HCT116 (cell line): ENCODE data around the gene GALNT2. TPM values are rescaled to one million over a fixed set of nuclear protein-coding genes. Genes with fewer than 3 reads are reported as not detected.

ENCODE experiments used
- ATAC-seq: fragments of 200-7000 bp; cut with Tn5 transposase; 2 replicates; pipeline ENCODE4 v1.9.1; 2020; ENCODE audit warnings: mild to moderate bottlenecking, moderate library complexity
- BruUV-seq: library from RNA; stranded (reverse); fragments of 400-500 nt; replicated peaks from 2 replicates; lab custom pipeline; 2021; lab: Mats Ljungman, UMichigan
- CTCF ChIA-PET: fragments of 300-600 bp; sonication (Branson Sonifier 250); formaldehyde crosslinking; loops from one replicate; lab custom pipeline; 2021; ENCODE audit warnings: antibody characterized with exemption; lab: Charles Lee
- POLR2A ChIA-PET: fragments of 300-600, 350-600 bp; sonication (Branson Sonifier 250); formaldehyde crosslinking; loops from one replicate; lab custom pipeline; 2021; ENCODE audit warnings: antibody characterized with exemption; lab: Charles Lee
- RAD21 ChIA-PET, 2 experiments: fragments of 300-600 bp; sonication (Branson Sonifier 250); formaldehyde crosslinking; loops; one replicate each; lab custom pipeline; 2023; ENCODE audit warnings: low total read pairs in 2 of 2; ENCODE audit not compliant: uncharacterized antibody in 2 of 2, unreplicated experiment in 2 of 2, low non-redundant PET in 1 of 2; lab: Charles Lee
- DNase-seq: peaks from one replicate; pipeline ENCODE4 v3.0.0-alpha.2; 2010; ENCODE audit warnings: low read depth, low spot score
- H2AFZ ChIP-seq: fragments of 200-600 bp; shearing (Covaris generic), sonication (generic); 2 replicates; pipeline ENCODE4 v1.6.1; 2017; ENCODE audit warnings: low read depth, mixed run types, mixed read lengths, antibody characterized with exemption, low read length; ENCODE audit not compliant: poor library complexity, severe bottlenecking
- H3K27ac ChIP-seq: 2 replicates; pipeline ENCODE4 v1.5.1; 2012; ENCODE audit warnings: low read depth, low read length
- H3K27me3 ChIP-seq: fragments of 200-600 bp; sonication (generic); 2 replicates; pipeline ENCODE4 v1.6.1; 2016; ENCODE audit warnings: mixed run types, low read length, mixed read lengths; ENCODE audit not compliant: insufficient read depth
- H3K36me3 ChIP-seq, 2 experiments: fragments of 200-500 bp in 1 of 2; fragments of 200-600 bp in 1 of 2; sonication (Bioruptor generic) in 1 of 2; sonication (generic) in 1 of 2; 2 replicates each; pipeline versions ENCODE4 v1.5.1 to v1.6.1; 2014 to 2016; ENCODE audit warnings: low read length in 2 of 2, inconsistent platforms in 1 of 2, mixed read lengths in 1 of 2, mixed run types in 1 of 2; ENCODE audit not compliant: insufficient read depth in 2 of 2, control insufficient read depth in 1 of 2
- H3K4me1 ChIP-seq, 2 experiments: fragments of 200-600 bp in 1 of 2; sonication (generic) in 1 of 2; 2 replicates each; pipeline versions ENCODE4 v1.5.1 to v1.6.1; 2012 to 2017; ENCODE audit warnings: low read length in 2 of 2, inconsistent platforms in 1 of 2, mild to moderate bottlenecking in 1 of 2, mixed read lengths in 1 of 2, mixed run types in 1 of 2, moderate library complexity in 1 of 2; ENCODE audit not compliant: insufficient read depth in 2 of 2, control insufficient read depth in 1 of 2
- H3K4me2 ChIP-seq: fragments of 200-600 bp; sonication (generic); 2 replicates; pipeline ENCODE4 v1.6.1; 2017; ENCODE audit warnings: mixed run types, low read length, mixed read lengths
- H3K4me3 ChIP-seq, 2 experiments: fragments of 200-600 bp in 1 of 2; sonication (generic) in 1 of 2; replicated peaks in 1 of 2; 2 replicates each; pipeline ENCODE4 v1.5.1; 2011 to 2016; ENCODE audit warnings: low read length in 2 of 2, control low read depth in 1 of 2, low read depth in 1 of 2, mild to moderate bottlenecking in 1 of 2, mixed read lengths in 1 of 2, mixed run types in 1 of 2
- H3K79me2 ChIP-seq: fragments of 200-600 bp; sonication (generic); 2 replicates; pipeline ENCODE4 v1.6.1; 2017; ENCODE audit warnings: mild to moderate bottlenecking, mixed run types, low read length, moderate library complexity, mixed read lengths; ENCODE audit not compliant: insufficient read depth
- H3K9ac ChIP-seq: fragments of 200-600 bp; sonication (generic); 2 replicates; pipeline ENCODE4 v1.6.1; 2016; ENCODE audit warnings: low read length, mixed read lengths
- H3K9me2 ChIP-seq: fragments of 200-600 bp; sonication (generic), shearing (Covaris generic); 2 replicates; pipeline ENCODE4 v1.6.1; 2017; ENCODE audit warnings: mixed run types, mild to moderate bottlenecking, moderate library complexity; ENCODE audit not compliant: insufficient read depth
- H3K9me3 ChIP-seq, 2 experiments: fragments of 200-500 bp in 1 of 2; fragments of 200-600 bp in 1 of 2; sonication (Bioruptor generic) in 1 of 2; sonication (generic) in 1 of 2; 2 replicates each; pipeline ENCODE4 v1.6.1; 2014 to 2017; ENCODE audit warnings: low read length in 2 of 2, mixed read lengths in 2 of 2, inconsistent platforms in 1 of 2, low read depth in 1 of 2, mild to moderate bottlenecking in 1 of 2, mixed run types in 1 of 2, moderate library complexity in 1 of 2; ENCODE audit not compliant: control insufficient read depth in 1 of 2, insufficient read depth in 1 of 2
- H4K20me1 ChIP-seq: fragments of 200-600 bp; sonication (generic), shearing (Covaris generic); 2 replicates; pipeline ENCODE4 v1.6.1; 2017; ENCODE audit warnings: mixed run types, mild to moderate bottlenecking, moderate library complexity; ENCODE audit not compliant: insufficient read depth
- CEBPB ChIP-seq: IDR thresholded peaks from 2 replicates; pipeline ENCODE4 v1.6.1; 2012; ENCODE audit warnings: low read depth
- EGR1 ChIP-seq: IDR thresholded peaks from 2 replicates; pipeline ENCODE4 v1.6.1; 2012; ENCODE audit warnings: low read depth
- EZH2 ChIP-seq: fragments of 200-600 bp; sonication (generic); IDR thresholded peaks from 2 replicates; pipeline ENCODE4 v1.6.1; 2017; ENCODE audit warnings: antibody characterized with exemption, mixed run types
- JUND ChIP-seq: IDR thresholded peaks from 2 replicates; pipeline ENCODE4 v1.6.1; 2012
- POLR2A ChIP-seq: IDR thresholded peaks from 2 replicates; pipeline ENCODE4 v1.7.0; 2011; ENCODE audit warnings: borderline replicate concordance; ENCODE audit not compliant: insufficient read depth, insufficient read length; ENCODE audit errors: extremely low read depth
- POLR2AphosphoS5 ChIP-seq: IDR thresholded peaks from 2 replicates; pipeline ENCODE4 v1.6.1; 2011; ENCODE audit warnings: mild to moderate bottlenecking, low read depth, low read length, moderate library complexity
- RAD21 ChIP-seq: IDR thresholded peaks from 2 replicates; pipeline ENCODE4 v1.6.1; 2012; ENCODE audit warnings: low read depth, mild to moderate bottlenecking
- SP1 ChIP-seq: IDR thresholded peaks from 2 replicates; pipeline ENCODE4 v1.6.1; 2012; ENCODE audit warnings: low read depth
- TCF7L2 ChIP-seq: IDR thresholded peaks from 2 replicates; pipeline ENCODE4 v1.7.0; 2011; ENCODE audit warnings: borderline replicate concordance, inconsistent platforms; ENCODE audit not compliant: insufficient read depth, insufficient read length; ENCODE audit errors: extremely low read depth
- YY1 ChIP-seq: IDR thresholded peaks from 2 replicates; pipeline ENCODE4 v1.6.1; 2011; ENCODE audit warnings: low read length, low read depth, moderate library complexity, mild to moderate bottlenecking; ENCODE audit not compliant: insufficient replicate concordance; ENCODE audit errors: extremely low read depth
- ZBTB33 ChIP-seq: IDR thresholded peaks from 2 replicates; pipeline ENCODE4 v1.6.1; 2011; ENCODE audit warnings: mild to moderate bottlenecking, low read length, moderate library complexity; ENCODE audit not compliant: insufficient replicate concordance; ENCODE audit errors: extremely low read depth
- ZFX ChIP-seq: fragments of 450-650 bp; IDR thresholded peaks from 2 replicates; pipeline ENCODE4 v1.6.1; 2017
- ZNF274 ChIP-seq: fragments of 200-500 bp; sonication (Bioruptor generic); IDR thresholded peaks from 2 replicates; pipeline ENCODE4 v1.6.1; 2014; ENCODE audit warnings: mild to moderate bottlenecking, low read depth, low read length, inconsistent platforms
- intact Hi-C: fragments of 100-400 bp; cut with micrococcal nuclease; formaldehyde crosslinking; loops from 2 replicates; pipeline ENCODE4 v1.10.0; 2022
- total RNA-seq: library from RNA; stranded (reverse); gene quantifications from one replicate; pipeline ENCODE4 v1.2.1, GENCODE V29; 2021; ENCODE audit not compliant: unreplicated experiment
- TF ChIP-seq, protein P1 (sequence below), 3 experiments: fragments of 200-600 bp in 1 of 3; sonication (generic) in 1 of 3; IDR thresholded peaks in 2 of 3; conservative IDR thresholded peaks in 1 of 3; 2 replicates each; pipeline ENCODE4 v1.5.1; 2012 to 2017; ENCODE audit warnings: low read depth in 2 of 3, low read length in 2 of 3, antibody characterized with exemption in 1 of 3, borderline replicate concordance in 1 of 3, control low read depth in 1 of 3, mild to moderate bottlenecking in 1 of 3, mixed read lengths in 1 of 3, mixed run types in 1 of 3, moderate library complexity in 1 of 3; ENCODE audit not compliant: insufficient read depth in 1 of 3

Gene GALNT2
- total RNA-seq, 1 experiment from 2014 or later = 40.8 TPM

GRCh38 chr1:230201445-230201844 is 134.4 kb downstream of the GALNT2 start:
- Histone ChIP-seq H3K9me3 (no peaks in the 10 kb centered on the region), H3K36me3 (no peaks in the 10 kb centered on the region), H2AFZ (no peak overlapping the region), H3K9me2 (no peaks in the 10 kb centered on the region), H3K4me1 (no peaks in the 10 kb centered on the region), H3K9ac (no peak overlapping the region), H3K79me2 (no peaks in the 10 kb centered on the region), H3K4me2 (no peak overlapping the region), H3K27me3 (no peaks in the 10 kb centered on the region), H3K4me3 (no peak overlapping the region), H3K27ac (no peak overlapping the region), H4K20me1 (no peaks in the 10 kb centered on the region)
- ATAC-seq (no peak), DNase-seq (no peak)
- RAD21 ChIA-PET = no interaction called here
- BruUV-seq = no TSS peak
- POLR2A ChIA-PET = no interaction called here
- intact Hi-C loops = no loop called here
- CTCF ChIA-PET = no interaction called here
- TF ChIP-seq ZFX (no peak), POLR2AphosphoS5 (no peak), JUND (no peak), ZNF274 (no peak), YY1 (no peak), POLR2A (no peak), CEBPB (no peak), SP1 (no peak), TCF7L2 (no peak), EGR1 (no peak), EZH2 (no peak), RAD21 (no peak), ZBTB33 (no peak)
- TF ChIP-seq, protein P1, sequence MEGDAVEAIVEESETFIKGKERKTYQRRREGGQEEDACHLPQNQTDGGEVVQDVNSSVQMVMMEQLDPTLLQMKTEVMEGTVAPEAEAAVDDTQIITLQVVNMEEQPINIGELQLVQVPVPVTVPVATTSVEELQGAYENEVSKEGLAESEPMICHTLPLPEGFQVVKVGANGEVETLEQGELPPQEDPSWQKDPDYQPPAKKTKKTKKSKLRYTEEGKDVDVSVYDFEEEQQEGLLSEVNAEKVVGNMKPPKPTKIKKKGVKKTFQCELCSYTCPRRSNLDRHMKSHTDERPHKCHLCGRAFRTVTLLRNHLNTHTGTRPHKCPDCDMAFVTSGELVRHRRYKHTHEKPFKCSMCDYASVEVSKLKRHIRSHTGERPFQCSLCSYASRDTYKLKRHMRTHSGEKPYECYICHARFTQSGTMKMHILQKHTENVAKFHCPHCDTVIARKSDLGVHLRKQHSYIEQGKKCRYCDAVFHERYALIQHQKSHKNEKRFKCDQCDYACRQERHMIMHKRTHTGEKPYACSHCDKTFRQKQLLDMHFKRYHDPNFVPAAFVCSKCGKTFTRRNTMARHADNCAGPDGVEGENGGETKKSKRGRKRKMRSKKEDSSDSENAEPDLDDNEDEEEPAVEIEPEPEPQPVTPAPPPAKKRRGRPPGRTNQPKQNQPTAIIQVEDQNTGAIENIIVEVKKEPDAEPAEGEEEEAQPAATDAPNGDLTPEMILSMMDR (IDR thresholded peaks at IDR 0.05 in 2 of 3, conservative IDR thresholded peaks at IDR 0.05 in 1 of 3; ENCODE audit: borderline replicate concordance in 1 of 3, insufficient read depth in 1 of 3, low read depth in 2 of 3, low read length in 2 of 3) = no peak
